Kidney capillary endothelial cell (primary cell): ENCODE results near the gene RRBP1.
"Not testable (repeated sequence)": the region's sequence is repeated elsewhere in the genome, so short reads cannot be mapped to it uniquely, and the experiment has no call there.

Experiments used
- DNase-seq: peaks from one replicate; pipeline ENCODE4 v3.0.0-alpha.2; 2018; ENCODE audit warnings: low spot score

RRBP1 gene

GRCh38 chr20:17709361-17710293 lies 27.6 kb upstream of the RRBP1 start:
- DNase-seq: no peak

- no peak for DNase-seq
Observed at GRCh38 chr20:17708675-17709360, 26.8 kb upstream of the RRBP1 start.

DNA sequence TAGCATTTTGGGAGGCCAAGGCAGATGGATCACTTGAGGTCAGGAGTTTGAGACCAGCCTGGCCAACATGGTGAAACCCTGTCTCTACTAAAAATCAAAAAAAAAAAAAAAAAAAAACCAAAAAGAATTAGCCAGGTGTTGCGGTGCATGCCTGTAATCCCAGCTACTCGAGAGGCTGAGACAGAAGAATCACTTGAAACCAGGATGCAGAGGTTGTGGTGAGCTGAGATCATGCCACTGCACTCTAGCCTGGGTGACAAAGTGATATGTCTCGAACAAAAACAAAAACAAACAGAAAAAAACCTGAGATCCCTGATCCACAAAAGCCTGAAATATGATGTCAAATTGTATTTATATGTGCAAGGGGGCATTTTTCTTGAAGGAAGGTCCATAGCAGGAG lies 25.9 kb upstream of the RRBP1 start:
- not testable (repeated sequence) for DNase-seq

- no peak for DNase-seq
Observed at GRCh38 chr20:17706632-17707031, 24.6 kb upstream of the RRBP1 start.

- no peak for DNase-seq
Observed at GRCh38 chr20:17705916-17706315, 23.9 kb upstream of the RRBP1 start.

DNA sequence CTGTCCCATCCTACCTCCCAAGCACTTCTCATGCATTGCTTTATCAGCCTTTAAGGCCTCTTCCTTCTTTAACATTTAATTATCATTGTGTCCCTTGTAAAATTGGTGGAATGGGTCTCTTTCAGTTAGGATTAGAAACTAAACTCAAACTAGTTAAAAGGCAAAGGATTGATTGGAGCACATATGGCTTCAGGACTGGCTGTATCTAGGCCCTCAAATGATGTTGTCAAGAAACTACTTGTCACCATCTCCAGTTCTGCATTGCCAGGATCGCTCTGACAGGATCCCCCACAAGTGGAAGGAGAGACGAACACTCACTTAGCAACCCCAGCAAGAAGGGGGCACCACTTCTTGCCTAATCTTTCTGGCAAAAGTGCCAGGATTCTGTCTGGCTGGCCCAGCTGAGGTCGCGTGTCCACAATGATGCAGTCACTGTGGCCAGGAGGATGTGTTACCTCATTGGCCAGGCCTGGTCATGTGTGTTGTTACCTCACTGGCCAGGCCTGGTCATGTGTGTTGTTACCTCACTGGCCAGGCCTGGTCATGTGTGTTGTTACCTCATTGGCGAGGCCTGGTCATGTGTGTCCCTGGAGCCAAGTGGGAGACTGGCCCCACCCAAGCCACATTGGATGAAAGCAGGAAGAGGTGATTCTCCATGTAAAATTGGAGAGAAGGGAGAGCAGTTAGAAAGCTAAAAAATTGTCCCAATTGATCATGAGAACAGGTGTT lies 22.7 kb upstream of the RRBP1 start:
- DNase-seq: no peak

DNA sequence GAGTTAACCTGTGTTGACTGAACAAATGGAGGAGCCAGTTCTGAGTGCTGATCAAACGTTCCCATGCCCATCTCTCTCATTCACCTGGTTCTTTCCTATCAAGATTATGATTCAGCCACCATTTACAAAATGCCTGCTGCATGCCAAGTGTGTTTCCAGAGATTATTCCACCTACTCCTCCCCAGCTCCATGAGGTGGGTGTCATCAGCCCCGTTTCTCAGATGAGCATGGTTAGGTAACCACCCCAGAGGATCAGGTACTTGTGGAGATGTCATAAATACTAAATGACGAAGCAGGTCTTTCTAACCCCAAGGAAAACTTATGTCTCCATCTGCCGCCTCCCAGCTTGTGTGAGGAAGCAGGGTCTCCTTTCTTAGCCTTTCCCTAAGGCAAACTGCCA lies 19.8 kb upstream of the RRBP1 start:
- DNase-seq: no peak

GRCh38 chr20:17700637-17701036 lies 18.6 kb upstream of the RRBP1 start:
- DNase-seq: no peak

DNA sequence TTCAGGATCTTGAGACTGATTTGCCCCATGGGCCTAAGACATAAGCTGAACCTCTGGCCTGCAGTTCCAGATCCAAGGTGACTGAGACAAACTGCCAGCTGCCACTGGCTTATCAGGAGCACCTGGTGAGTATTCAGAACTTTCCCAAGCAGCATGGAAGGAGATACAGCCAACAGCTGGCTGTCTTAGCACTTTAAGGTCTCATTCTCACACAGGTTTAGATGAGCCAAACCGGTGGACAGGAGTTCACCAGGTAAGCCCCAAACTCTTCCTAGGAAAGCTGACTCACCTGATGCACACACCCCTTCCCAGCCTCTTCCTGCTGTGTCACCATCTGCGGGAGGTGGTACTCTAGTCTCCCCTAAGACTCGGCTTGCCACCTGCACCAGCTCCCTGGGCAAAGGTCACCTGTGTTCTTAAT lies 17.9 kb upstream of the RRBP1 start, which contains the start of gene BANF2:
TSS of gene BANF2 (plus strand) at position 36 of the 421 bp plus-strand sequence. CDS start 25,060 bp downstream, outside the sequence.
- no peak for DNase-seq

GRCh38 chr20:17698384-17698783 lies 16.3 kb upstream of the RRBP1 start:
- no peak for DNase-seq

DNA sequence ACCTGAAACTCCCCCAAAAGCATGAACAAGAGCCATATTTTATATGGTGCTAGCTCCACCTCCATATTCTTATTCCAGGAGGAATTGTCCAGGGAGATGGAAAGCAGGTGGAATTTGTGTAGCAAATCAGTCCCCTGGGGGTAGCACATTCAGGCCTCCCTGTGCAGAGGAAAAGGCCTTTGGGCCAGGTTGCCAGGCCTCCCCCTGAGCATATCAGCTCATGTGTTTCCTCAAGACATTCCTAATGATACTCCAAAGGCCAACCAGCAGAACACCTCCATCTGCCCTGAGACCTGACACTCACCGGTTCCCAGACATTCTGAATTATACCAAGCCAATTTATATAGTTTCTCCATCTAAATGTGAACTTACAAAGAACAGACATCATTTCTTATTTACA lies 15.1 kb upstream of the RRBP1 start:
- no peak for DNase-seq

- DNase-seq: no peak
Observed at GRCh38 chr20:17696287-17696686, 14.2 kb upstream of the RRBP1 start.

- DNase-seq: no peak
Observed at GRCh38 chr20:17694767-17695166, 12.7 kb upstream of the RRBP1 start.

DNA sequence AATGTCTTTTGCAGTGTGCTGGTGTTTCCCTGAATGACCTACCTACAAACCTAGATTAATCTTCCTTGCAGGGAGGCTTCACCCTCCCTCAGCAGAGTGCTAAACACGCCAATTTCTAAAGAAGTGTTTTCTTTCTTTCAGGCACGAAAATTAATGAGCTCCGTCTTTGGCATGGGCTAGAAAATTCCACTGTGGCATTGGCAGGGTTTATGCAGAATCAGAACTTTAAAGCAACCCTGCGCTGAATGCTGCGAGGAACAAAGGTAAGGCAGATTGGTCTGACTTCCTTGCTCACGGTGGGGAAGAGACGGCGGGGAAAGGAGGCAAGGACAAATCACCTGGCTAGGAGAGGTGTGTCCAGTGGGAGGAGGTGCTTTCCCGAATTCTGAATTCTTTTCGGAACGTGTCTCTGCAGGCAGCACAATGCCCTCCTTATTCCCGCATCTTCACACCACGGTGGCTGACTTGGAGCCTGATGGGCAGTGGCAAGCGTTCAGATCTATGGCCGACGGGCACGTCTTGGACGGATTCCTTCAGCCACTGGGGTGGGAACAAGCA lies 11.5 kb upstream of the RRBP1 start:
- no peak for DNase-seq

- no peak for DNase-seq
Observed at GRCh38 chr20:17691758-17692157, 9.7 kb upstream of the RRBP1 start.

GRCh38 chr20:17690144-17690543 lies 8.1 kb upstream of the RRBP1 start:
- DNase-seq: no peak

DNA sequence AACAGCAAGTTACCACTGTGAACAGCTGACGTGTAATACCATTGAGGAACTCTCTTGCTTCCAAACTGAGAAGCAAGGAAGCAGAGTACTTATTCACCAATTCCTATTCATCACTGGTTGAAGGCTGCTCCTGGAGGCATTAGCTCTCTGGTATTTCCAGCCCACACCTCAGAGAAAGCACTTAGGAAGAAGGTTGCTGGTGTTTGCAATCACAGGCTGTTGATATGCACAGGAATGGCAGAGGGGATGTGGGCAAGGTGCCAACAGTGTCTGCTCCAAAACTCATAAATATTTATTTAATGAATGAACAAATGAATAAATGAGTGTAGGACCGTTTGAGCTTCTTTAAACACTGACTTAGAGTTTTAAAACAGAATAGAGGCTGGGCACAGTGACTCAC lies 6.9 kb upstream of the RRBP1 start:
- DNase-seq: no peak

GRCh38 chr20:17687800-17688199 lies 5.8 kb upstream of the RRBP1 start:
- DNase-seq: no peak

DNA sequence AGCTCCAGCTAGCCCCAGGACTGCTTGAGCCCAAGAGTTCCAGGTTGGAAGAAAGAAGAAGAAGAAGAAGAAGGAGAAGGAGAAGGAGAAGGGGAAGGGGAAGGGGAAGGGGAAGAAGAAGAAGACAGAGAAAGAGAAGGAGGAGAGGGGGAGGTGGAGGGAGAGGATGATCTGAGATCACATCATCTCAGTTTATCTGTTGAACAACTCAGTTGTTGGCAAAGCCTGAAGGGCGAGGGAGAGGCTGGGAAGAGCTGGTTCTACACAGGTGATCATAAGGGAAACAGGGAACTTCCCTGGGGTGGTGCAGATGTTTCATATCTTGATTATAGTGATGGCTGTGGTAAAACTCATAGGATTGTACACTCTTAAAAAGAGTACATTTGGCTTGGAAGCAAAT lies 3.1 kb upstream of the RRBP1 start:
- no peak for DNase-seq

DNA sequence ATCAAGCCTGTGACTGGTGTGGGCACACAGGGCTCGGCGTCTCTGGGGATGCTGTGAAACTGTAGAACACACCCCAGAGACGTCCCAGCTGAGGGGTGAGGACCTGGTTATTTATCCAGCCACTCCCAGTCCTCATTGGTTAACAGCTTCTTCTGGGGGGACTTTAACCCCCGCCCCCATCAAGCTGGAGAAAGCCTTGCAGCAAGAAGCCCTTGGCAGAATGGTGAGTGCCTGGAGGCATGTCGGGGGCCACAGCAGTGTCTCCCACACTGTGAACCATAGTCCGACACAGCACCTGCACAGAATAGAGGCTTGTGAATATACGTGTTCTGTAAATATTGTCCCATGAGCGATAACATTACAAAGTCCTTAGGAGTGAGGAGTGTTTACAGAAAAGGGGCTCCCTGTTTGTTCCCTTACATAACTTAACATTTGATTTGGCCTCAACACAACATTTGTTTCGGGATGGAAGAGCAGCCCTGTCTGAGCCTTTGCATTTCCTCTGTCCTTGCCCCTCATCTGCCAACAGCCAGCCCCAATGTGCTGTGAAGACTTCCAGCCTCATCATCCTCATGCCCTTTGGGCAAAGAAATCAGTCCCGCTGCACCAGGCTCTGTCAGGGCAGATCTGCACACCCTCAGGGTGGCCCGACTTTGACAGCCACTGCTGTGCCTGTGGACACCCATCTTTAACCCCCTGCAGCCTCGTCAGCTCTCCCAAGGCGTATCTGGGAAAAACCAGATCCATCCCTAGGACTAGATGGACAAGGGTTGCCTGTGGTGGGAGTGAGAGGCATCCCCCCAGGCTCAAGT lies 2.2 kb upstream of the RRBP1 start:
- no peak for DNase-seq
